Epithelial cell of esophagus (primary cell): Measurements from ENCODE around the gene RASD2.

Source experiments
- DNase-seq: peaks from one replicate; pipeline ENCODE4 v3.0.0; 2010; ENCODE audit warnings: low read depth
- H3K4me3 ChIP-seq: 2 replicates; pipeline ENCODE4 v1.5.1; 2011; ENCODE audit warnings: mild to moderate bottlenecking, low read length, control low read depth
- CTCF ChIP-seq: IDR thresholded peaks from 2 replicates; pipeline ENCODE4 v1.5.1; 2011; ENCODE audit warnings: low read depth, mild to moderate bottlenecking, low read length, control low read depth, inconsistent platforms; ENCODE audit not compliant: insufficient read depth; ENCODE audit errors: missing control alignments

Gene RASD2

GRCh38 chr22:35567351-35568141 lies 26.9 kb downstream of the RASD2 start:
- DNase-seq = no peak
- H3K4me3 ChIP-seq = no peak overlapping the region
- no peak for TF ChIP-seq CTCF

GRCh38 chr22:35568751-35569739 lies 28.4 kb downstream of the RASD2 start:
- no peak for TF ChIP-seq CTCF
- DNase-seq = peak; percentile 62
- no peak overlapping the region for H3K4me3 ChIP-seq

- DNase-seq = no peak
- TF ChIP-seq CTCF = no peak
- H3K4me3 ChIP-seq = no peak overlapping the region
These were observed 29.3 kb downstream of the RASD2 start for GRCh38 chr22:35569916-35570315.

- DNase-seq = no peak
- TF ChIP-seq CTCF = no peak
- H3K4me3 ChIP-seq = no peak overlapping the region
These were observed 30.1 kb downstream of the RASD2 start for GRCh38 chr22:35570686-35571194.

- no peak for TF ChIP-seq CTCF
- no peak overlapping the region for H3K4me3 ChIP-seq
- no peak for DNase-seq
These were observed 31.9 kb downstream of the RASD2 start for GRCh38 chr22:35572556-35572955.

GRCh38 chr22:35575116-35575748 lies 34.6 kb downstream of the RASD2 start:
- DNase-seq = no peak

More at GRCh38 chr22:35575116-35575748, 34.6 kb downstream of the RASD2 start:
- no peak for TF ChIP-seq CTCF
- no peak overlapping the region for H3K4me3 ChIP-seq
